WERI-Rb-1 (cell line): ENCODE data around the gene RRM2.

Experiments
- DNase-seq: peaks from one replicate; pipeline ENCODE4 v3.0.0-alpha.2; 2020
- H3K27ac ChIP-seq: fragments of 250-450 bp; sonication (Bioruptor Pico); 2 replicates; pipeline ENCODE4 v1.5.1; 2020; ENCODE audit warnings: mild to moderate bottlenecking, moderate library complexity
- H3K27me3 ChIP-seq: fragments of 250-450 bp; sonication (Bioruptor Pico); 2 replicates; pipeline ENCODE4 v1.5.1; 2021; ENCODE audit warnings: mild to moderate bottlenecking, low read depth, moderate library complexity; ENCODE audit not compliant: insufficient read depth, severe bottlenecking
- H3K36me3 ChIP-seq: fragments of 250-450 bp; sonication (Bioruptor Pico); 2 replicates; pipeline ENCODE4 v1.5.1; 2020; ENCODE audit warnings: mild to moderate bottlenecking, moderate library complexity
- H3K4me3 ChIP-seq: 2 replicates; pipeline ENCODE4 v1.5.1; 2011; ENCODE audit warnings: low read depth, mild to moderate bottlenecking, control low read depth, low read length
- H3K9me3 ChIP-seq: fragments of 250-450 bp; sonication (Bioruptor Pico); 2 replicates; pipeline ENCODE4 v1.5.1; 2021; ENCODE audit warnings: mild to moderate bottlenecking, moderate library complexity; ENCODE audit not compliant: severe bottlenecking
- CTCF ChIP-seq: IDR thresholded peaks from 2 replicates; pipeline ENCODE4 v1.5.1; 2011; ENCODE audit warnings: low read depth, mild to moderate bottlenecking, control low read depth, inconsistent platforms, low read length

Gene RRM2

GRCh38 chr2:10135296-10136089, 13.0 kb downstream of the RRM2 start:
- DNase-seq = no peak
- Histone ChIP-seq H3K4me3 (no peak overlapping the region), H3K9me3 (no peaks in the 10 kb centered on the region), H3K36me3 (peaks cover 57% of the 10 kb centered on the region), H3K27me3 (no peaks in the 10 kb centered on the region), H3K27ac (no peak overlapping the region)
- TF ChIP-seq CTCF = no peak

GRCh38 chr2:10136101-10136934, 13.8 kb downstream of the RRM2 start:
- Histone ChIP-seq H3K4me3 (no peak overlapping the region), H3K27me3 (no peaks in the 10 kb centered on the region), H3K9me3 (no peaks in the 10 kb centered on the region), H3K27ac (no peak overlapping the region), H3K36me3 (peaks cover 53% of the 10 kb centered on the region)
- DNase-seq = peak; percentile 55
- TF ChIP-seq CTCF = no peak

- H3K27ac ChIP-seq = peak overlapping the region; percentile 33; the same call in 1 of the 2 replicates
- no peaks in the 10 kb centered on the region for H3K9me3 ChIP-seq
- no peak overlapping the region for H3K4me3 ChIP-seq
- no peak for TF ChIP-seq CTCF
- DNase-seq = no peak
- H3K36me3 ChIP-seq = peaks cover 53% of the 10 kb centered on the region
- no peaks in the 10 kb centered on the region for H3K27me3 ChIP-seq
These were observed 14.7 kb downstream of the RRM2 start for GRCh38 chr2:10137053-10137843.

- TF ChIP-seq CTCF = no peak
- Histone ChIP-seq H3K36me3 (peaks cover 61% of the 10 kb centered on the region), H3K27me3 (no peaks in the 10 kb centered on the region), H3K27ac (no peak overlapping the region), H3K9me3 (no peaks in the 10 kb centered on the region), H3K4me3 (no peak overlapping the region)
- peak; percentile 13 for DNase-seq
These were observed 17.0 kb downstream of the RRM2 start for GRCh38 chr2:10139536-10139935.

GRCh38 chr2:10140841-10141610, 18.5 kb downstream of the RRM2 start:
- DNase-seq = no peak
- no peaks in the 10 kb centered on the region for H3K9me3 ChIP-seq
- no peaks in the 10 kb centered on the region for H3K27me3 ChIP-seq
- H3K27ac ChIP-seq = no peak overlapping the region
- no peak overlapping the region for H3K4me3 ChIP-seq
- TF ChIP-seq CTCF = peak; percentile 23; the same call in 1 of the 2 replicates
- H3K36me3 ChIP-seq = peaks cover 71% of the 10 kb centered on the region
